Stimulated activated CD4-positive, alpha-beta T cell treated with anti-CD3 and anti-CD28 coated beads, TNF-alpha, amount 100 ng/mL, for 24 hours (primary cell): ENCODE measurements around the gene NIT1.

Experiments used
- DNase-seq, 3 experiments: peaks; one replicate each; pipeline ENCODE4 v3.0.0-alpha.2; 2020; ENCODE audit warnings: low read depth in 3 of 3

The NIT1 gene

DNA sequence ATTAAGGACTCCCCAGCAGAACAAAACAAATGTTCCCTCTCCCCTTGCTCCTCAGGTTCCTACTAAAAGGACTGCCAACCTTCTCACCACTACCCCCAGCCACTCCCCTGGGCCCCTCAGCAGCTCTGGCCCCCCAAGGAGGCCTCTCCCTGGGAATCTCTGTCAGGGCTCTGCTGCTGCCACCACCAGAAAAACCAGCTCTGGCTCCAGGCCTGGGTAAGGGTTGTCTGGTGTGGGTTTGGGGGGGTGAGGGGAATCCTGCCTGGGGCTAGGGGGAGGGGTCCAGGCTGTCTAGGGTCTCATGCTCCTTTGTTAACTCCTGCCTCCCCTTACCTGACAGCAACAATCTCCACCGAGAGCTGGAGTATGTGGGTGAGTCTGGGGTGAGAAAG lies 33.3 kb upstream of the NIT1 start:
- DNase-seq: no peak

DNA sequence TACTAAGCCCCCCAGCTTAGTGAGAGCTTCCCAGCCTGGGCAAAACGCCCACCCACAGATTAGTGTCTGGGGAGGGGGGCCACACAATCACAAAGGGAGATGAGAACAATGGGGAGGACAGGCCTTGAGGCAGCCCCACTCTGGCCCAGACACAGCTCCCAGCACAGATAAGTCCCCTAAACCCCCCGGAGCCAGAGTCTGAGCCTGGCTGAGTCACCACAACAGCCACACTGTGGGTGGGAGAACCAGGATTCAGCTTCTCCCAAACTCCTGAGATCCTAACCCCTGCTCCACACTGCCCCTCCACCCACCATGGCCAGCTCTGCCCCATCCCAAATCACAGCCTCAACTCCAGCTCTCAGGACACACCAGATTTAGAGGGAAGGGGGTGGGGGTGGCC lies 32.7 kb upstream of the NIT1 start:
- no peak for DNase-seq

DNA sequence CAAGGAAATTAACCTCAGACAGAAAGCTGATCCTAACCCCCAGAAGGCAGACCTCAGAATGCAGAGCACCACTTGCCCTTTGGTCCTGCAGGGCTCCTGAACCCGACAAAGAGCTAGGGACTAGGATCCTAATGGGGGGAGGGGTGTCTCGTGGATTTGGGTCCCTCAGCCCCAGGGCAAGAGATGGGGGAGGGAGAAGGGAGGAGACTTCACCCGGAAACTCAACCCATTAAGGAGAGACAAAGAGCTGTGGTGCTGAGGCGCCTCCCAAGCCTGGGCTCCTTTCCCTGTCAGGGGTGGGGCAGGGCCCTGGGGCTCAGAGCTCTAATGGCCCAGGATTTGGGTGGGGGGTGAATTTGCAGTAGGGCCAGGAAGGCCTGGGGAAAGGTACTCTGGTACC lies 31.4 kb upstream of the NIT1 start:
- no peak for DNase-seq

DNA sequence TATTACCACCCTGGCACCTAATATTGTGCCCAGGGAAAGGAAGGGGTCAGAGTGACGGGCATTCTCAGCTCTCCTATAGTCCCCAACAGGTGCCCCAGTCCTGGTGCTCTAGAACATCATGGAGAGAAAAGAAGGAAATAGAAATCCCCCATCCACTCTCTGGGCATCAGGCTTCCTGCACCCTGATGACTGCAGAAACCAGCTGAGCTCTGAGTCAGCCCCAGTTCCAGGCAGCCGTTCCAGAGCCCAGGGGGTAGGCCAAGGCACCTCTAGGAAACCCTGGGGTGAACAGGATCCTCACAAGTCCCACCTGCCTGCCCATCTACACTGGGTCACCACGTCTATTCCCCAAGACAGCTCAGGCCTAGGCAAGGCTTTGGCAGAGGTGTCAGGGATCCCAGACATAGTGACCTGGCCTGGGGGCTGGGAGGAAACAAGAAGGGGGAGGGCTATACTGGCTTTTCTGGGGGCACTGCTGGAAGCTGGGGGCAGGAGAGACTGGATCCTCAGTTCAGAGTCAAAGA lies 29.3 kb upstream of the NIT1 start:
- DNase-seq: no peak

DNA sequence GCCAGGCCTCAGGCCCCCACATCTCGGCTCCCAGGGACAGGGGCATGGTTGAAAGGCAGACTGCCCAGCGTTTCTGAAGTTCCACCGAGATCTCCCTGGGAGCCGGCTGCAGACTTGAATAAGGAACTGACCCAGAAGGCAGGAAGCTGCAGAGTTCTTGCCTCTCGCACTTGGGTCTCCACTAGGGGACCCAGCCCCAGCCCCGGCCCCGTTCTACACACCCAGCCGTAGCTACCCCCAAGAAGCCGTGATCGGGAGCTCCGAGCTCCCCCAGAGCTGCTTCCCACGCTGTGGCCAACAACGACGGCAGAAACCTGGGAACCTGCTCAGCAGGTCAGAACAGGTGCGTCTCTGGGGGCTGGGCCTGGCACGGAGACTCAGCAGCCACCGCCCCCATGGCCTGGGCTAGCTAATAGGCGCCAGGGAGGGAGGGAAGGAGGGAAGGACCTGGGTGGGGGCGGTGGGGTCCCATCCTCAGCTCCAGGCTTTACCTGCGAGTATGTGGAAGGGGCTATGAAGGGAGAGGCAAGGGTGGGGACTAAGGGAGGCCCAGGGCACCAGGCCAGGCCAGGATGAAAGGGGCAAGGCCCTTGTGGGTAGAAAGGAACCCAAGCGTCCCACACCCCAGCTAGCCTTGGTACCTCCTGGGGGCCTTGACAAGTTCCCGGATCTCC lies 28.5 kb upstream of the NIT1 start, which contains the start of gene NECTIN4:
TSS of gene NECTIN4 (minus strand) at position 308 of the 674 bp plus-strand sequence. CDS start at position 46, 262 bp downstream.
- DNase-seq: no peak

DNA sequence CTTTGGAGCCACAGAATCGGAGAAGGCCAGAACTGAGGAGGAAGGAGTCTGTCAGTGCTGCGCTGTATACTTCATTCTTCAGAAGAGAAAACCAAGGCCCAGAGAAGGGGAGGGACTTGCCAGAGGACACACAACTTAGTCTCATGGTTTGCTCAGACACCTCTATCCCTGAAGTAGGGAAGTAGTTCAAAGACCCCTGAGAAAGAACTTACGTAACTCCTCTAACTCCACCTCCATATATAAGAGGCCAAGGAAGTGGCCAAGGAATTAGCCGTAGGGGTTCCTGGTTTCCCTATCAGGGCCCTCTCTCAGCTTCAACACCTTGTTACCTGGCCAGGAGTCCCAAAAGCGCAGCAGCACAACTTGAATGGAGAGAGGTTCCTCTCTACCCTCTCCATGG lies 28.0 kb upstream of the NIT1 start:
- no peak for DNase-seq

DNA sequence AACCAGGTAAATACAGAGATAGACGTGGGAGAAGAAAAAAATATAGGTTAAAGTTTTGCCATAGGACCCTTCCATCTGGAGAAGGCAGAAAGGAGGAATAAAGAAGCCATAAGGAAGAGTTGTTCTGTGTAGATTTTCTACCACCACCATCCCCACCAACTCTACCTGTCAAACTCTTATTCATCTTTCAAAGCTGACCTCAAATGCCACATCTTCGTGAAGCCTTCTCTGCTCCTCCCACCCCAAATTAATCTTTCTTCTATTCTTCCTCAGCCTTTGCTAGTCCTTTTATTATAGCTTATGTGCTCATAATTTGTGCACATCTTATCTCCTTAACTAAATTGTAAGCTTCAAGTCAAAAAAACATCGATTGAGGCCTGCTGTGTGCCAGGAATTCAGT lies 27.3 kb upstream of the NIT1 start:
- DNase-seq: no peak

DNA sequence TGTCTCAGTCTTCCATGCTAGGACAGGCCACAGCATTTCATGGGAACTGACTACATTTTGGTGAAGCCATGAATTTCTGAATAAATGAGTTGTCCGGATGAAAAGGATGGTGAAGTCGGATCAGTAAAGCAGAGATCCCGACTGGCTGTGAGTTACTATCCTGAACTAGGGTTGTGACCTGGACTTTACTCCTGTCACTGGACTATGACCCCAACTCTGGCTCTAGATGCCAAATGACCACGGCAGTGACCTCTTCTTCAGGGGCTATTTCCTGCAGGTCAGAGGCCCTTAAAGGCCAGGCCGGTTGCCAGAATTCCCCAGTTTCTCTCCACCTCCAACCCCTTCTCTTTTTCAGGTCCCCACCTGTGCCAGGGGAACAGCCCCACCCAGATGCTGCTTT lies 26.8 kb upstream of the NIT1 start:
- no peak for DNase-seq

DNA sequence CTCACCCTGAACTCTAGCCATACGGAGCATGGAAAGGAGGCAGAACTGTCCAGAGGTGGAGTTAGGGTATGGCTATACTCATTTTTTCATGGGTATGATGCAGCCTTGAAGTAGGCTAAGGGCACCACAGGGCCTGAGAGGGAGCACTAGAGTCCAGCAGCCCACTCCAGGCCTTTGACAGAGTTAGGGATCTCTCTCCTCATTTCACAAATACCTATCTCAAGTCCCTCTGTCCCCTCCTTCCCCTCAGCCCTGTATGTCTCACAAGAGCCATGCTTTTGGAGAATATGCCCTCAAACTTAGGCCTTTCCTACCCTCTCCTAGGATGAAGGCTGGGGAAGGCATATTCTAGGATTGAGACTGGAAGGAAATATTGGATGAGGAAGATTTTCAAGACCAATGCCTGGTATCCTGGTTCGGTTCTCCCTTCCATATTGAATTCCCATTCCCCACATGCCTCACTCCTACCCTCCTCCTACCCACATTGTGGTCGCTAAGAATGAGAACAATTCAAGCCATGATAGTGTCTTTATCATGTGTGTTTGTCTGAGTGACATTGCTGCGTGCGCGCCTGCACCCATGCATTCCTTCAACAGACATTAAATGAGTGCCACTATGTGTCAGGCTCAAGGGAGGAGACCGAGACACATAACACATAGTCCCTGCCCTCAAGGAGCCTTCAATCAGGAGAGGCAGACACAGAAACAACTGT lies 26.0 kb upstream of the NIT1 start:
- DNase-seq: no peak

DNA sequence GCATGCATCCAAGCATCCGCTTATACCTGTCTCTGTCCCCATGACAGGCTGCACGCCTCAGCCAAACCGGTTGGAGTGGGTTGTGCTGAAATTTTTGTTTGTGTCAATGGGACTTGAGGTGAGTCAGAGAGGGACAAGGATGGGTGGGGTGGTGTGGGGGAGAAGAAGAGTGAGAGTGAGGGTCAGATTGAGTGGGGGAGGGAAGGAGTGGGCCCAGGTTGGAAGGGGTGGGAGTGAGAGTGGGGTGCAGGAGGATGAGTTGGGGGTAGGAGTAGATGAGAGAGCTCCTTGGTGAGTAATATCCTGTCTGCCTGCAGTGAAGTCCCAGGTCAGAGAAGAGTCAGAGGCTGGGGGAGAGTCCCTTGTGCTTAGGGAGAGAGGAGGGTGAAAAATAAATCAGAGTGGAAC lies 25.3 kb upstream of the NIT1 start:
- peak; percentile 16 to 47 (median 36) for DNase-seq

DNA sequence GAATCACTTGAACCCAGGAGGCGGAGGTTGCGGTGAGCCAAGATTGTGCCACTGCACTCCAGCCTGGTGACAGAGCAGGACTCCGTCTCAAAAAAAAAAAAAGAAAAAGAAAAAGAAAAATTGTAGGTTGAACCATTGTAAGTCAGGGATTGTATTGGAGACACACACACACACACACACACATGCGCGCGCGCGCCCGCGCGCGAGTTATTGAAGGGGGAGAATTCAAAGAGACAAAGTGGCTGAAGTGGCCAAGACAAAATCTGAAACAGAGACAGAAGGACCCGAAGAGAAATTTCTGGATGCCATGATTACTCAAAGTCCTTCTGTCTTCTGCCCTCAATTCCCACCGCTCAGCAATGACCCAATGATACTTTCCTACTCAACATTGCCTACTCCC lies 23.4 kb upstream of the NIT1 start:
- DNase-seq: no peak

DNA sequence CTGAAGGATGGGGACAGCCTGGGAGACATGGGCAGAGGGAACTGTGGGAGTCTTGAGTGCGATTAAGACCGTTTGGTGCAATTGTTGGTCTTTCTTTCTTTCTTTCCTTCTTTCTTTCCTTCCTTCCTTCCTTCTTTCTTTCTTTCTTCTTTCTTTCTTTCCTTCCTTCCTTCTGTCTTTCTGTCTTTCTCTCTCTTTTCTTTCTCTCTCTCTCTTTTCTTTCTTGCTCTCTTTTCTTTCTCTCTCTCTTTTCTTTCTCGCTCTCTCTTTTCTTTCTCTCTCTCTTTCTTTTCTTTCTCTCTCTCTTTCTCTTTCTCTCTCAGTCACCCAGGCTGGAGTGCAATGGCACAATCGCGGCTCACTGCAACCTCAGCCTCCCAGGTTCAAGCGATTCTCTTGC lies 22.7 kb upstream of the NIT1 start:
- no peak for DNase-seq

DNA sequence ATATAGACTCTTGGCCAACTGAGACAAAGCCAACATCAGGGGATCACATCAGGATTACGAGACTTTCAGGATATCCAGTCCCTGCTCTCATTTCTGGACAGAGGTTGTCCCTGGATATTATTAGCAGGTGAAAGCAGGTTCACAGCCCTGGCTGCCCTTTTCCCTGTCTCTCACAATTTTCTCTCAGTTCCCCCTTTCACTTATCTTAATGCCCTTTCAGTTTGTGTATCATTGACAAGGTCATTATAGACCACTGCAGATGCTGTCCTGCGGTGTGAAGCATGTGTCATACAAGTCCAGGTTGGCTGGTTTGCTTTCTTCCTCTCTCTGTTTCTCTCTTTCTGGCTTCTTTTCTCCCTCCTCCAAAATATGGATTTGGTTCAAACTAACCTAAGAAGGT lies 21.9 kb upstream of the NIT1 start:
- no peak for DNase-seq

DNA sequence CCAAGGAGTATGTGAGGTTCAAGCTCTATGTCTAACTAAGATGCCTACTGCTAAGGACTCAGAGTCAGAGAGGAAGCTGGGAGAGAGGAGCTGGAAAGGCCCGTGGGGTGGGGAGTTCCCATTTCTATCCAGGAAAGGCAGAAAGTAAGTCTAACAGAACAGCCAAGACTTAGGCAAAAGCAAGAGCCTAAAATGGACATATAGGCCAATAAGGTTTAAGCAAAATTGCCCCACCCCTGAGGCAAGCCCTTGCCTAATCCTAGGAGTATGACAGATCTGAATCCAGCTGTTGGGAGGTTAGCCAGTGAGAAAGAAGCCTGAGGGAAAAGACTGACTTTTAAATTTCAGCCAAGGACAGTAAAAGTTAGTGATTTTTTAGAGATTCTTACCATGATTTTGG lies 21.4 kb upstream of the NIT1 start:
- DNase-seq: no peak

DNA sequence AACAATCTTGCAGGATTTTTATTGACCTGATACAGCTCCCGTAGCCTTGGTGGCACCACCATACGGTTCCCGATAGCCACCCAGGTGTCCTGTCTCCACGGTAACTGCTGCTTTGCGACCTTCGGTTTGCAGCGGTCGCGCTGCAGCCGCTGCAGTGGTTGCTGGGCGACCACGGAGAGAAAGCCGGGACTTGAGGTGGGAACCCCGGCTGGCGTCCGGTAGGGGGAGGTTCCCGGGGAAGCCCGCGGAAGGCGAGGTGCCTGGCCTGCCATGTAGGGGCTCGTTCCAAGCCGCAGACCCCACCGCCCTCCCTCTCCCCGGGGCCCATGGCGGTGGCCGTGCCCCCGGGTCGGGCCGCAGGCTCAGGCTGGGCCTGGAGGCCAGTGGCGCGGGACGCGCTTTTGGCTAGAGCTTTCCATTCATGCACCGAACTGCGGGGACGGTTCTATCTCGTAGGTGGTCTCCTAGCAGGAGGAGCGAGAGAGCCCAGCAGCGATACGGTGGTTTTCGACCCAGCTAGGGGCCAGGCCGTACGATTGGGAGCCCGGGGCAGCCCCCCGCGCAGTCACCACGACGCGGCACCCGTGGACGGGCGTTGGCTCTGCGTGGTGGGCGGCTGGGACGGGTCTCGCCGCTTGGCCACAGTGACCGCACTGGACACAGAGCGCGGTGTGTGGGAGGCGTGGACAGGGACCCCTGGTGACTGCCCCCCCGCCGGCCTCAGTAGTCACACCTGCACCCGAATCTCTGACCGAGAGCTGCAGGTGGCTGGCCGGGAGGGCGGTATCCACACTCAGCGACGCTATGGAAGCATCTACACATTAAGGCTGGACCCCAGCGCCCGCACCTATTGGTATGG lies 19.5 kb upstream of the NIT1 start, which contains the start of gene KLHDC9:
TSS of gene KLHDC9 (plus strand) at position 152 of the 859 bp plus-strand sequence. CDS start at position 327, 175 bp downstream.
- peak; percentile 35 to 73 (median 38) for DNase-seq

DNA sequence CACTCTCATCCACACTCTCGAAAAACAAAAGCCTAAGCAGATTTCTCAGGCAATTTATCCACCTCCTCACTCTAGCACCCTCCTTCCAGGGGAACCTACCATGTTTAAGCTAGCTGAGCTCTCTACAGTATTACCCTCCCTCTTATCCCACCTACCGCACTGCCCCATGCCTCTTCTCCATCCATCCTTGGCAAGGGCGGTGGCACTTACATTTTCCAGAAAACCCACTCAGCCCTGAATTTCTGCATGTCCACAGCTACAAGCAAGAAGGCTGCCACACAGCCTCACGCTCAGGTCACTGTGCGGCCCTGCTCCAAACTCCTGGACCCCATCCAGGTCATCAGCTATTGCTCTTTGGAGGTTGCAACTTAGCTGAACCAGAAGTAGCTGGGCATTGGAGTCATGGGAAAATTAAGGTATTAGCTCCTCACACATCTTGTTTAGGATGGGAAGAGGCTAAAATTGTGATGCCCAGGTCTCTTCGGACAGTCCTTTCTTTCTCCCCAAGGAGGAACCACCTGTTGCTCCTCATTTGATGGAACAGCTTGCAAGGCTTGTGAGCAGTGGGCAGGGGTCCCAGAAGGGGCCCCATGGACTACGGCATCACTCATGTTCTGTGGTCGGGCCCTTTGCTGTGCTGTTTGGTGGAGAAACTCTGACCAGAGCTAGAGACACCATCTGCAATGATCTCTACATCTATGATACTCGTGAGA lies 18.7 kb upstream of the NIT1 start:
- no peak for DNase-seq

DNA sequence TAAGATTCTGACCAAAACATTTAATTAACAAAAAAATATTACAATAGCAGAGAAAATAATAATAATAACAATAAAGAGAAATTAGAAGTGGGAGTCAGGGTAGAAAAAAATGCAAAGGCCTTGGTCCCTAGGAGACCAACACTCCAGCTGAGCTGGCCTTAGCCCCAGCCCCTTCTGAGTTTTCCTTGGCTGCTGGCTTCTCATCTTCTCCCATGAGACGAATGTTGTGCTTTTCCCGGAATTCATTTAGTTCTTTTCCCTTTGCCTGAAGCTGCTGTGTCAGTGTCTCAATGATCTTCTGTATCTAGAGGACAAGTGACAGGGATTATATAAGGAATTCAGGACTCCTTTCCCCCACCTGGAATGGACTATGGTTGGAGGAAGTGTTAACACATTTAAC lies 17.3 kb upstream of the NIT1 start:
- DNase-seq: no peak

DNA sequence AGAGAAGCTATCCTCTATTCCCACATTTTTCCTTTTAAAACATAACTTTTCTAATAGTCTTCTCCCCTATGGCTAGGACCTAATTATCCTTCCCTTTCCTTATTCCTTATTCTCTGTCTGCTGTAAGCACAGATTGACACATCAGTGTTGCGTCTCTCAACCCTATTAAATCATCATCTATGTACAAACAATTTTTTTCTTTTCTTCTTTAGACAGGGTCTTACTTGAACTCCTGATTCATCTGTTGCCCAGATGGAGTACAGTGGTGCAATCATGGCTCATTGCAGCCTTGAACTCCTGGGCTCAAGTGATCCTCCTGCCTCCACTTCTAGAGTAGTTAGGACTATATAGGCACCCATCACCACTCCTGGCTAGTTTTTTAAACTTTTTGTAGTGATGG lies 11.5 kb upstream of the NIT1 start:
- no peak for DNase-seq

DNA sequence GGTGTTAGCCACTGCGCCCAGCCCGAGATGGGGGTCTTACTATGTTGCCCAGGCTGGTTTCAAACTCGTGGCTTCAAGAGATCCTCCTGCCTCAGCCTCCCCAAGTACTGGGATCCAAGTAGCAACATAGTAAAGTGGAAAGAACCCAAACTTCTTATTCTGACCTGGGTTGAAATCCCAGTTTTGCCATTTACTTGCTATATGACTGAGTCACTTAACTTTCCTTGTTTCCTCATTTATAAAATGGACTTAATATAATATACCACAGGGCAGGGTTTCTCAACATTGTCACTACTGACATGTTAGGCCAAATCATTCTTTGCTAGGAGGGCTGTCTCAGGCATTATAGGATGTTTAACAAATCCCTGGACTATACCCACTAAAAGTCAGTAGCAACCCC lies 6.8 kb upstream of the NIT1 start:
- DNase-seq: no peak

DNA sequence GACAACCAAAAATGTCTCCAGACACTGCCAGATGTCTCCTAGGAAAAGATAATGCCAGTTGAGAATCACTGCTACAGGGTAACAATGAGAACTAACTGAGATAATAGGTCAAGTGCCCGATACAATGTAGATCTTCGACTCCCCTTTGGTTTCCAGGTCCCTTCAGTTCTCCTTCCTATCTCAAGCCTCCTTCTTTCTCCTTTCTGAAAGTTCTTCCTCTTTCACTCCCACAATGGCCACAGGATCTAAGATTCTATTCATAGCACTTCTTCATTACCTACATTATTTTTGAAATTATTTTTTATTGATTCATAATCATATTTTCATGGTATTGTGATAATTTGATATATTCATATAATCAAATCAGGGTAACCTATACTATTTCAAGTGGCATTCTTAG lies 6.4 kb upstream of the NIT1 start:
- no peak for DNase-seq

DNA sequence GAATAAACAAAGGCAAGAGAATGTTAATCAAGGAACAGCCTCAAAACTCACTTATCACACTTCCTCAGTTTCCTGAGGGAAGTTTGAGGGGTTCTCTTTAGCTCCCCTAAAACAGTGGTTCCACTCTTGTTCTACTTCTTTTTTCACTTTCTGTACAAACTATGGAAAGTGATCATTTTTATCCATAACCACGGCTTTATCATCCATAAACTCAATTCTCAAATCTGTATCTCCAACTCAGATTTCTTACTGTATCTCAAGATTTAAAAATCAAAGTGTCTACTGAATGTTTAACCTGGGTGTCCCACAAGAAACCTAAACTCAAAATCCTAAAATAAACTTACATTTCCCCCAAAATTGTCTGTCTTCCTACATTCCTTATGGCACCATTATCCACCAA lies 4.0 kb upstream of the NIT1 start:
- DNase-seq: no peak

DNA sequence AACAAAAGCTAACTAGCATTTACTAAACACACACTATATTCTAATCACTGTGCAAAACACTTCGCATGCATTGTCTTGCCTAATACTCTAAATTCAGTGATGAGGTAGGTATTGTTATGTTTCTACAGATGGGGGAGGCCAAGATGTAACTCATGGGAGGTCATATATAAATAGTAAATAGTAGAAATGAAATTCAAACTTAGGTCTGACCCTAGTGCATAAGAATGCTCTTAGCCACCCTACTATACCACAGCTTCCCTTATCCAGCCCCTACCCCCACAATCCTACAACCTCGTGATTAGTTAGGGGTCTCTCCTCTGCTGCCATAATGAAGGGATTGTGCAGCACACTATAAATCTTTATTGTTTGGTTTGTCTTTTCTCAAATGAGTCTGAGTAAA lies 3.3 kb upstream of the NIT1 start:
- no peak for DNase-seq
